ENCODE results near the gene TSPAN7. TPM values are rescaled to one million over a fixed set of nuclear protein-coding genes. Genes with fewer than 3 reads are reported as not detected.

The TSPAN7 gene
- total RNA-seq, 6 experiments from 2014 or later, result not detected

DNA sequence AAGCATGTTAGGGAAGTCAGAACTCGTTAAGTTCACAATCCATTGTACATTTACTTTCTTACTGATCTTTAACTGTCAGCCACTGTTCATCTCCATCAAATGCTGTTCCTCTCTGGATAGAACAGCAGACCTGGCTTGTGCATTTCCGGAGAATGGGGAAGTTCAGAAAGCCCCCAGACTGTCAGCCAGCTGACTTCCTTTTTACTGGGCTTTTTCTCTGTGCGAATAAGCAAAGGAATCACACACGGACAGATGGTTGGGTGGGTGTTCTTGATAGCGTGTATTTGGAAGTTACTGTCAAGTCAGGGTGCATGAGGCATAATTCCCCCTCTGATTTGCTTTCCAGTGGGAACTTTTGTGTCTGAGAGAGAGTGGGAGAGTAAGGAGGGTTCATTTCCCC, 56.8 kb downstream of the TSPAN7 start:
- Mint-ChIP-seq H3K36me3 (ENCODE audit: low read depth) (no peaks in the 10 kb centered on the region), H3K4me3 (no peak overlapping the region), H3K27me3 (ENCODE audit: insufficient read depth) (no peaks in the 10 kb centered on the region), H3K9me3 (no peaks in the 10 kb centered on the region), H3K27ac (no peak overlapping the region), H3K4me1 (ENCODE audit: low read depth) (no peaks in the 10 kb centered on the region)
- DNase-seq, result no peak
- TF ChIP-seq CTCF (IDR thresholded peaks at IDR 0.05), result no peak

- no peak for TF ChIP-seq CTCF (IDR thresholded peaks at IDR 0.05)
- Mint-ChIP-seq H3K9me3 (no peaks in the 10 kb centered on the region), H3K36me3 (ENCODE audit: low read depth) (no peaks in the 10 kb centered on the region), H3K4me3 (no peak overlapping the region), H3K27me3 (ENCODE audit: insufficient read depth) (no peaks in the 10 kb centered on the region), H3K27ac (no peak overlapping the region), H3K4me1 (ENCODE audit: low read depth) (no peaks in the 10 kb centered on the region)
- DNase-seq, result no peak
Observed at GRCh38 chrX:38620623-38621022, 59.3 kb downstream of the TSPAN7 start.

DNA sequence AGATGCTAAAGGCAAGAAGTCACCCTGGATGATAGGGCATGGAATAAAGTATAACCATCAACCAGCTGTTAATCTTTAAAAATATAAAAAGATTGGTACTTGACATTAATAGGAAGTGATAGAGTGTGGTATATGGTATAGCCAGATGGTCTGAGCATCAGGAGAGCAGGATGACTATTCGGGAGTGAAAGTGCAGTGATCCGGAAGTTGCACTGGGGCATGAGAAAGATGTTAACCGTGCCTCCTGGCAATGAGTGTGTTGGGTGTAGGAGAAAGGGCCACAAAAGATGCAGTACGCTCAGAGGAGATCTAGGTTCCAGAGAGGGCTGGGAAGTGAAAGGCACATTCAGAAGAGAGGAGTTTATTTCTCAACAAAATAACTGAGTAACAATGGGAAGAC, 65.0 kb downstream of the TSPAN7 start:
- no peak overlapping the region for H3K4me3 Mint-ChIP-seq
- no peak for TF ChIP-seq CTCF (IDR thresholded peaks at IDR 0.05)
- no peaks in the 10 kb centered on the region for H3K36me3 Mint-ChIP-seq (ENCODE audit: low read depth)
- H3K27ac Mint-ChIP-seq, result no peak overlapping the region
- DNase-seq, result no peak
- peaks cover 3% of the 10 kb centered on the region for H3K27me3 Mint-ChIP-seq (ENCODE audit: insufficient read depth)
- H3K9me3 Mint-ChIP-seq, result no peaks in the 10 kb centered on the region
- H3K4me1 Mint-ChIP-seq (ENCODE audit: low read depth), result no peaks in the 10 kb centered on the region

- DNase-seq, result peak; percentile 2
- Mint-ChIP-seq H3K4me3 (no peak overlapping the region), H3K9me3 (no peaks in the 10 kb centered on the region), H3K4me1 (ENCODE audit: low read depth) (no peaks in the 10 kb centered on the region), H3K36me3 (ENCODE audit: low read depth) (no peaks in the 10 kb centered on the region), H3K27ac (no peak overlapping the region), H3K27me3 (ENCODE audit: insufficient read depth) (peaks cover 3% of the 10 kb centered on the region)
- TF ChIP-seq CTCF (IDR thresholded peaks at IDR 0.05), result peak; percentile 60
Observed at GRCh38 chrX:38627683-38628082, 66.3 kb downstream of the TSPAN7 start.

DNA sequence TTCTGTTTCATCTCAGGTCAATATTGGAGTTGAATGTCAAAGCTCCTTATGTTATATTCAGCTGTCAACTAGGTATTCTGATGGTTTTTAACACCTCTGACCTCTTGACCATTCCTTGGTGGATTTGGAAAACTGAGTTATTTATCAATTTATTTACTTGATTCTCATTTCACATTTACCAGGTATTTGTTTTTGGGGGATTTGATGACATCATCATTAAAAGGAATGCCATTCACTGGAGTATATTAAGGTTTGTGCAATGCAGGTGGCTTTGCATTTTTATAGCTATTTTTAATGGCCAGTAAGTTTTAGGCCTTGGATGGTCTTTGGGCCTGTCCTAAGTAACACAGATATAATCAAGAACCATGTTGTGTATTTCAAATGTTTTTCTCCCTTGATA, 67.2 kb downstream of the TSPAN7 start:
- H3K27me3 Mint-ChIP-seq (ENCODE audit: insufficient read depth), result peaks cover 3% of the 10 kb centered on the region
- no peak for TF ChIP-seq CTCF (IDR thresholded peaks at IDR 0.05)
- H3K27ac Mint-ChIP-seq, result no peak overlapping the region
- no peak for DNase-seq
- no peaks in the 10 kb centered on the region for H3K36me3 Mint-ChIP-seq (ENCODE audit: low read depth)
- no peak overlapping the region for H3K4me3 Mint-ChIP-seq
- H3K4me1 Mint-ChIP-seq (ENCODE audit: low read depth), result no peaks in the 10 kb centered on the region
- no peaks in the 10 kb centered on the region for H3K9me3 Mint-ChIP-seq

- Mint-ChIP-seq H3K36me3 (ENCODE audit: low read depth) (no peaks in the 10 kb centered on the region), H3K27me3 (ENCODE audit: insufficient read depth) (no peaks in the 10 kb centered on the region), H3K27ac (no peak overlapping the region), H3K4me1 (ENCODE audit: low read depth) (no peaks in the 10 kb centered on the region), H3K4me3 (no peak overlapping the region), H3K9me3 (no peaks in the 10 kb centered on the region)
- no peak for DNase-seq
- TF ChIP-seq CTCF (IDR thresholded peaks at IDR 0.05), result no peak
Observed at GRCh38 chrX:38632516-38632915, 71.2 kb downstream of the TSPAN7 start.
